WI38 (cell line): ENCODE data around the gene POU2AF3.

Source experiments
- H3K4me3 ChIP-seq: 2 replicates; pipeline ENCODE4 v1.5.1; 2011; ENCODE audit warnings: low read depth, mild to moderate bottlenecking, control low read depth, low read length
- TF ChIP-seq, protein P1 (sequence below): IDR thresholded peaks from 2 replicates; pipeline ENCODE4 v1.5.1; 2012; ENCODE audit warnings: low read depth, mild to moderate bottlenecking, control low read depth, low read length

POU2AF3 gene

DNA sequence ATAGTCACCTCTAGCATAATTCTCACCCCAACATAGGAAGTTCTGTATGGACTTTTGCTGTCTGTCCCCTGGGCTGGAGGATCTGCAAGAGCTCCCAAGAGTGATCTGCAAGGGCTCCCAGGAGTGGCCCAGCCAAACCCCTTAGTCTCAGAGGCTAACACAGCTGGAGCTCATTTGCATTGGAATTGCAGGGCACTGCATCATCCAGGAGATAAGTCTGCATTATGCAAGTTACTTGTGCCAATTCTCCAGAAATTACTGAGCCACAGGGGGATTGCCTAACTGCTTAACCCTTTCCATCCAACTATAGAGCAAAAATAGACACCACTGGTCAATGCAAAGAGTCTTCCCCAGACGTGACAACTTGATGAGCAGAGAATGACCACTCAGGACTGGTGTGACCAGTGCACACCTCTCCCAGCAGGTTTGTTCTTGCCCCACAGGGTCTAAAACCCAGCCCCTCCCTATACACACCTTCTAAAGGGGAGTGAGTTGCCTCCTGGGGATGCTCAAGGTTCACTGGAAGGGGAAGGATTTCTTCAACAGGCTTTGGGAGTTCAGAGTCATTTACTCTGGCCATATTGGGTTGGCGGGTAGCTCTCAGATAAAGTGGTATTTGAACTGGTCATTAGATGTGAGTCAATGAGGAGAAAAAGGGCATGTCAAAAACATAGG lies 38.4 kb downstream of the POU2AF3 start:
- no peak overlapping the region for H3K4me3 ChIP-seq
- TF ChIP-seq, protein P1, sequence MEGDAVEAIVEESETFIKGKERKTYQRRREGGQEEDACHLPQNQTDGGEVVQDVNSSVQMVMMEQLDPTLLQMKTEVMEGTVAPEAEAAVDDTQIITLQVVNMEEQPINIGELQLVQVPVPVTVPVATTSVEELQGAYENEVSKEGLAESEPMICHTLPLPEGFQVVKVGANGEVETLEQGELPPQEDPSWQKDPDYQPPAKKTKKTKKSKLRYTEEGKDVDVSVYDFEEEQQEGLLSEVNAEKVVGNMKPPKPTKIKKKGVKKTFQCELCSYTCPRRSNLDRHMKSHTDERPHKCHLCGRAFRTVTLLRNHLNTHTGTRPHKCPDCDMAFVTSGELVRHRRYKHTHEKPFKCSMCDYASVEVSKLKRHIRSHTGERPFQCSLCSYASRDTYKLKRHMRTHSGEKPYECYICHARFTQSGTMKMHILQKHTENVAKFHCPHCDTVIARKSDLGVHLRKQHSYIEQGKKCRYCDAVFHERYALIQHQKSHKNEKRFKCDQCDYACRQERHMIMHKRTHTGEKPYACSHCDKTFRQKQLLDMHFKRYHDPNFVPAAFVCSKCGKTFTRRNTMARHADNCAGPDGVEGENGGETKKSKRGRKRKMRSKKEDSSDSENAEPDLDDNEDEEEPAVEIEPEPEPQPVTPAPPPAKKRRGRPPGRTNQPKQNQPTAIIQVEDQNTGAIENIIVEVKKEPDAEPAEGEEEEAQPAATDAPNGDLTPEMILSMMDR: no peak

DNA sequence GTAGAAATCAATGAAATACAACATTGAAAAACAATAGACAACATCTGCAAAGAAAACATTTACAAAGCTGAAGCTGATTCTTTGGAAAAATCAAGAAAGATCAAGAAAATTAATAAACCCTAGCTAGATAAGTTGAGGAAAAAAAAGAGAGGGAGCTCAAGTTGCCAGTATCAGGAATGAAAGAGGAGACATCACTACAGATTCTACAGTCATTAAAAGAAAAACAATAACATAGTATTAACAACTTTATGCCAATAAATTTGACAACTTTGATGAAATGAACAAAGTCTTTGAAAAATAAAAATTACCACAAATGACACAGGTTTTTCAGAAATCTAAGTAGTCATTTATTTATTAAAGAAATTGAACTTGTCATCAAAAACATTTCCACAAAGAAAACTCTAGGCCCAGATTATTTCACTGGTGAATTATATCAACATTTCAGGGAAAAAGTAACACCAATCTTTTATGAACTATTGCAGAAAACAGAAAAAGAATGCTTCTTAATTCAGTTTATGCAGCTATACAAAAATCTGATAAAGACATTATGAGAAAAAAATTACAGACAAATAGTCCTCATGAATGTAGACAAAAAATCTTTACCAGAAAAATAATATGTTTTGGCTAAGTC lies 41.5 kb downstream of the POU2AF3 start:
- TF ChIP-seq, protein P1: no peak
- no peak overlapping the region for H3K4me3 ChIP-seq

DNA sequence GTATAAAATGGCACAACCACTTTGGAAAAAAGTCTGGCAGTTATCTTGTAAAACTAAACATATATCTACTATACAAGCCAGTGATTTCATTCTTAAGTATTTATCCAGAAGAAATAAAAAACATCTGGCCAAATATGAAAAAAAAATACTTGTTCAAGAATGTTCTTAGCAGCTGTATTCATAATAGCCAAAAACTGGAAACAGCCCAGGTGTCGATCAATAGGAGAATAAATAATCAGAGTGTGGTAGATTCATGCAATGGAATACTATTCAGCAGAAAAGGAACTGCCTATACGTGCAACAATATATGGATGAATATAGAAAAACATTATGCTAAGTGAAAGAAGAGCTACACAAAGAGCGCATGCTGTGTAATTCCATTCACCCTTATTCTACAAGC lies 44.0 kb downstream of the POU2AF3 start:
- H3K4me3 ChIP-seq: no peak overlapping the region
- TF ChIP-seq, protein P1: no peak

DNA sequence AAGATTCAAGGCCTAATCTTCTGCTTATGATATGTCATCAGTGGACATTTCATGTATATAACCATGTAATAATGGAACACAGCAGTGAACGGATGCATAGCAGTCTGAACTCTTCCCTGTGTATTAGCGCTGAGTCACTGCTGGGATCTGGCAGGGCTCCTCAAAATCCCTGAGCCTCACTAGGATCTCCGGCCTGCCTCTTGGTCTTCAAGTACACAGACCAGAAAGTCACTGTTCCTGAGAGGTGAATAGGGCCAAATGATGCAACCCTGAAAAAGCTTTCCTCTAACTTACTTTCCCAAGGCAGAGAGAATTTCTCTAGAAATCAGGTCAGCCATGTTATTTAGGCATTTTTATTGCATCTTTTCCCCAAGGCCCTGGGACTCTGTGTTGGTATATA lies 45.7 kb downstream of the POU2AF3 start:
- TF ChIP-seq, protein P1: no peak
- H3K4me3 ChIP-seq: no peak overlapping the region

DNA sequence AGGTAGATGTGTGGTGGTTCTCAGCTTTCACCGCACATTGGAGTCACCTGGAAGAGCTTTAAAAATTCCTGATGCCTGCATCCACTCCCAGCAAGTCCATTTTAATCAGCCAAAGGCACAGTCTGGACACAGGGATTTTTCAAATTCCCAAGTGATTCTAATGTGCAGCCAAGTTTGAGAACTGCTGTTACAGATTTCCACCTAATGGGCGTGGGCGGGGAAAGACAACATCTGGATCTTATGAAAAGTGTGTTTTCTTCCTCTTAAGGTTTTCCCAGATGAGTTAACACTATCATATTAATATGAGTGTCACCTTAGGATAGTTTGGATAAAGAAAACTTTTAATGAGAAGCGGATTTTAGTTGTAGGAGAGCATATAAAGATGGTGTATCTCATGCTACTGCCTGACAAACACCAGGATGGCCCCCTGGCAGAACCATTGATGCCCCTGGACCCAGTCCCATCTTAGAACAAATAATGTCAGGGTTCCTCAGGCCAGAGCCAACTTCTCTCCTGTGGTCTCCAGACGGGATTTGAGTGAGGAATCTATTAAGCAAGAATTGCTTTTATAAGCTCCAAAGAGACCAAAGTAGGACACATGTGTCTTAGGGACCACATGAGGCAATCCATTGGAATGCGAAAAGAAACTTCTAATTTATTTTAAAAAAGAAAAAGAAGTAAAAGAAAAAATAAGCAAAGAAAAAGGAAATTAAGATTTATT lies 48.8 kb downstream of the POU2AF3 start:
- H3K4me3 ChIP-seq: no peak overlapping the region
- TF ChIP-seq, protein P1: no peak

DNA sequence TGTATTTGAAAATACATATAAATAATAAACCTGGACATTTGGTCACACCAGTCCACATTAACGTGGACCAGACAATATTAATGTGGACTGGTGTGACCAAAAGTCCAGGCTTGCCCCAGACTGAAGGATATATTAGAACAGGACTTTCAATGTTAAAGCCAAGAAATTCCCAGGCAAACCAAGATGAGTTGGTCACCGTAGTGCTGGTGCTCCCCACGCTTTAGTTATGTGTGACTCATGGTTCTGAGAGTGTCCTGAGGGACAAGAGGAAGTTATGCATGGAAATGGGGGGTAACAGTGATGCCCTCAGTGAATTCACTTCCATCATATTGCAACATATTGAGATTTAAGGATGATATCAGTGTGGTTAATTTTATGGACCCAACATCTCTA lies 49.4 kb downstream of the POU2AF3 start:
- H3K4me3 ChIP-seq: no peak overlapping the region
- TF ChIP-seq, protein P1: no peak

DNA sequence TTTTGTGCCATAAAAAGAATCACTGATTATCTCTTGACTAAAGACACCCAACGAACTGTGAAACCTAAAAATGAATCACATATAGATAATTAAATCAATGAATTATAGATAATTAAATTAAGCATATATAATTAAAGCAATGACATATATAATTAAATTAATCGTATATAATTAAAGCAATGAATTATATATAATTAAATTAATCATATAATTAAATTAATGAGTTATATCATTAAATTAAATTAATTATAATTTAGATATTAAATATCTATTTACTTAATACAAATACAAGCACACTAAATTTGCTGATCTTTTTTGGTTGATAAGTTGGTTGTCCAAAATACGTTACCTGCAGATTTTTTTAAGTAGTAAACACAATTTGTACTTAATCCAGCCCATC lies 49.8 kb downstream of the POU2AF3 start:
- TF ChIP-seq, protein P1: no peak

More for the DNA sequence above, 49.8 kb downstream of the POU2AF3 start:
- H3K4me3 ChIP-seq: no peak overlapping the region
